Neural cell (in vitro differentiated cells): ENCODE data around the gene WASHC4. TPM values are rescaled to one million over a fixed set of nuclear protein-coding genes. Genes with fewer than 3 reads are reported as not detected.

ENCODE experiments used
- H2AFZ ChIP-seq: fragments of 200-600, 300-800 bp; sonication (generic), shearing (Covaris generic); 2 replicates; pipeline ENCODE4 v1.6.0; 2014; ENCODE audit warnings: low read depth, mild to moderate bottlenecking, antibody characterized with exemption, low read length, moderate library complexity
- H3F3A ChIP-seq: fragments of 200-600 bp; shearing (Covaris generic); 2 replicates; pipeline ENCODE4 v1.6.1; 2016; ENCODE audit warnings: mild to moderate bottlenecking, moderate library complexity, mixed read lengths, antibody characterized with exemption, low read length; ENCODE audit not compliant: insufficient read depth, poor library complexity, severe bottlenecking
- H3K27ac ChIP-seq: fragments of 200-600, 300-800 bp; sonication (generic), shearing (Covaris generic); 2 replicates; pipeline ENCODE4 v1.5.1; 2014; ENCODE audit warnings: mild to moderate bottlenecking, low read length, moderate library complexity
- H3K27me3 ChIP-seq: fragments of 300-800, 200-600 bp; sonication (generic), shearing (Covaris generic); 2 replicates; pipeline ENCODE4 v1.6.0; 2014; ENCODE audit warnings: mild to moderate bottlenecking, low read depth, low read length, moderate library complexity; ENCODE audit not compliant: insufficient read depth
- H3K36me3 ChIP-seq: fragments of 300-800, 200-600 bp; sonication (generic), shearing (Covaris generic); 2 replicates; pipeline ENCODE4 v1.5.1; 2014; ENCODE audit warnings: mild to moderate bottlenecking, antibody characterized with exemption, low read length, moderate library complexity; ENCODE audit not compliant: insufficient read depth
- H3K4me2 ChIP-seq: fragments of 300-800, 200-600 bp; sonication (generic), shearing (Covaris generic); 2 replicates; pipeline ENCODE4 v1.6.0; 2014; ENCODE audit warnings: mild to moderate bottlenecking, low read length
- H3K4me3 ChIP-seq: fragments of 300-800, 200-600 bp; sonication (generic), shearing (Covaris generic); 2 replicates; pipeline ENCODE4 v1.5.1; 2014; ENCODE audit warnings: mild to moderate bottlenecking, low read length, moderate library complexity
- H3K79me2 ChIP-seq: fragments of 200-600 bp; shearing (Covaris generic); replicated peaks from 2 replicates; pipeline ENCODE4 v1.6.0; 2014; ENCODE audit warnings: mild to moderate bottlenecking, low read length, moderate library complexity; ENCODE audit not compliant: insufficient read depth
- H3K9ac ChIP-seq: fragments of 300-800, 200-600 bp; sonication (generic), shearing (Covaris generic); 2 replicates; pipeline ENCODE4 v1.6.1; 2016; ENCODE audit warnings: mild to moderate bottlenecking, low read length, mixed read lengths
- H3K9me2 ChIP-seq: fragments of 200-600 bp; shearing (Covaris generic); 2 replicates; pipeline ENCODE4 v1.6.1; 2016; ENCODE audit warnings: mild to moderate bottlenecking, low read length, mixed read lengths; ENCODE audit not compliant: insufficient read depth
- H3K9me3 ChIP-seq: fragments of 200-600, 300-800 bp; sonication (generic), shearing (Covaris generic); 2 replicates; pipeline ENCODE4 v1.6.1; 2016; ENCODE audit warnings: mild to moderate bottlenecking, mixed run types, low read length, moderate library complexity, mixed read lengths
- H4K20me1 ChIP-seq: fragments of 200-600 bp; shearing (Covaris generic); 2 replicates; pipeline ENCODE4 v1.6.1; 2016; ENCODE audit warnings: mild to moderate bottlenecking, mixed run types; ENCODE audit not compliant: insufficient read depth
- EP300 ChIP-seq: fragments of 450-650 bp; conservative IDR thresholded peaks from 2 replicates; pipeline ENCODE4 v1.6.1; 2014; ENCODE audit warnings: antibody characterized with exemption, mild to moderate bottlenecking, moderate library complexity; ENCODE audit not compliant: poor library complexity, severe bottlenecking
- EZH2 ChIP-seq: fragments of 200-600, 300-800 bp; shearing (Covaris generic), sonication (generic); IDR thresholded peaks from 2 replicates; pipeline ENCODE4 v1.6.1; 2014; ENCODE audit warnings: antibody characterized with exemption, low read length, borderline replicate concordance, mild to moderate bottlenecking; ENCODE audit not compliant: insufficient read depth, poor library complexity, severe bottlenecking
- MXI1 ChIP-seq: fragments of 450-650 bp; conservative IDR thresholded peaks from 2 replicates; pipeline ENCODE4 v1.6.1; 2014; ENCODE audit warnings: antibody characterized with exemption, mild to moderate bottlenecking; ENCODE audit not compliant: poor library complexity, severe bottlenecking
- POLR2AphosphoS5 ChIP-seq: IDR thresholded peaks from 2 replicates; pipeline ENCODE4 v1.6.1; 2012
- RAD21 ChIP-seq: fragments of 450-650 bp; conservative IDR thresholded peaks from 2 replicates; pipeline ENCODE4 v1.6.1; 2014; ENCODE audit warnings: antibody characterized with exemption, mild to moderate bottlenecking, moderate library complexity
- SMC3 ChIP-seq: fragments of 450-650 bp; conservative IDR thresholded peaks from 2 replicates; pipeline ENCODE4 v1.6.1; 2014; ENCODE audit warnings: antibody characterized with exemption, mild to moderate bottlenecking, moderate library complexity; ENCODE audit not compliant: poor library complexity
- TAF1 ChIP-seq: IDR thresholded peaks from 2 replicates; pipeline ENCODE4 v1.6.1; 2012; ENCODE audit warnings: low read depth
- polyA minus RNA-seq: library from RNA; depleted of rRNA, polyadenylated mRNA; stranded (reverse); fragments of >200 nt; gene quantifications from 2 replicates; pipeline ENCODE4 v1.2.3, GENCODE V29; 2014
- polyA plus RNA-seq: library from polyadenylated mRNA; depleted of rRNA; stranded (reverse); fragments of >200 nt; gene quantifications from 2 replicates; pipeline ENCODE4 v1.2.3, GENCODE V29; 2014
- TF ChIP-seq, protein P1 (sequence below): IDR thresholded peaks from 2 replicates; pipeline ENCODE4 v1.6.1; 2012; ENCODE audit warnings: borderline replicate concordance
- TF ChIP-seq, protein P2 (sequence below): fragments of 450-650 bp; IDR thresholded peaks from 2 replicates; pipeline ENCODE4 v1.5.1; 2014; ENCODE audit warnings: antibody characterized with exemption, mild to moderate bottlenecking, moderate library complexity; ENCODE audit not compliant: poor library complexity, severe bottlenecking

WASHC4 gene
- polyA plus RNA-seq (36.9 and 52.6 TPM in 2 replicates), polyA minus RNA-seq (80.3 and 90.4 TPM in 2 replicates)

DNA sequence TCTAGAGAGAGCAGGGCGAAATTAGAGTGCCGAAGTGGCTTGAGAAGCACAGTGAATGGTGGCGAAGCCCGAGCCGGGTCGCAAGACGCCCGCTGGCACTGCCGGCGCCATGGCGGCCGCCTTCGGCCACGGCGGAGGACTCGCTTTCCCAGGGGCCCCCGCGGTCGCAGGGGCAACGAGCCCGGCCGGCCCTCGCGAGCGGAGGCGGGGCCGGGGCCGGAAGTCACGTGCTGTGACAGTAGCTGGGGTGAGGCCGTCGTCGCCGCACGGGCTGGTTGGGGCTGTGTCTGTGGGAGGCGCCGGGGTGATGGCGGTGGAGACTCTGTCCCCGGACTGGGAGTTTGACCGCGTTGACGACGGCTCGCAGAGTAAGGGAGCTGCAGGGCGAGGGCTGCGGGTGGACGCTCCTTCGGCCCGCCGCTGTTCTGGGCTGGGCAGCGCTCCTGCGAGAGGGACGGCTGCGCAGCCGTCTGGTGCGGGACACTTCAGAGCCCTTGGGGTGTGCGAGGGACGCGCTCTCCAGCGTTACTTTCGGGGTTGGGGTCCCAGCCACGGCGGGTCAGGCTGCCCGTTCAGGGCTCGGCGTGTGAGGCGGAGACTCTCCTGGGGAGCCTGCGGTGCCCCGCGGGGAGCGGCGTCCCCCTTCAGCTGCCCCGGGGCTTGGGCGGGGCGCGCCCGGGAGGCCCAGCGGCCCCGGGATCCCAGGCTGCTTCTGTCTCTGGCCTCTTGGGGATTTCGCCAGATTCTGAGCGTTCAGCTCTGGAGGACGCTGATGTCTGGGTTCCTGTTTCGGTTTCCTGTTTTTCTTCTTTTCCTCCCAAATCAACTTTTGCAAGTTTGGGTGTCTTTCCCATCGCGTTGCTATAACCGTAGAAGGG is at the start of gene WASHC4:
WASHC4 (plus strand) TSS at position 238 of the 878 bp plus-strand sequence; CDS start at position 308, 70 bp downstream.
- peak; percentile 53 for TF ChIP-seq TAF1
- TF ChIP-seq, protein P1, sequence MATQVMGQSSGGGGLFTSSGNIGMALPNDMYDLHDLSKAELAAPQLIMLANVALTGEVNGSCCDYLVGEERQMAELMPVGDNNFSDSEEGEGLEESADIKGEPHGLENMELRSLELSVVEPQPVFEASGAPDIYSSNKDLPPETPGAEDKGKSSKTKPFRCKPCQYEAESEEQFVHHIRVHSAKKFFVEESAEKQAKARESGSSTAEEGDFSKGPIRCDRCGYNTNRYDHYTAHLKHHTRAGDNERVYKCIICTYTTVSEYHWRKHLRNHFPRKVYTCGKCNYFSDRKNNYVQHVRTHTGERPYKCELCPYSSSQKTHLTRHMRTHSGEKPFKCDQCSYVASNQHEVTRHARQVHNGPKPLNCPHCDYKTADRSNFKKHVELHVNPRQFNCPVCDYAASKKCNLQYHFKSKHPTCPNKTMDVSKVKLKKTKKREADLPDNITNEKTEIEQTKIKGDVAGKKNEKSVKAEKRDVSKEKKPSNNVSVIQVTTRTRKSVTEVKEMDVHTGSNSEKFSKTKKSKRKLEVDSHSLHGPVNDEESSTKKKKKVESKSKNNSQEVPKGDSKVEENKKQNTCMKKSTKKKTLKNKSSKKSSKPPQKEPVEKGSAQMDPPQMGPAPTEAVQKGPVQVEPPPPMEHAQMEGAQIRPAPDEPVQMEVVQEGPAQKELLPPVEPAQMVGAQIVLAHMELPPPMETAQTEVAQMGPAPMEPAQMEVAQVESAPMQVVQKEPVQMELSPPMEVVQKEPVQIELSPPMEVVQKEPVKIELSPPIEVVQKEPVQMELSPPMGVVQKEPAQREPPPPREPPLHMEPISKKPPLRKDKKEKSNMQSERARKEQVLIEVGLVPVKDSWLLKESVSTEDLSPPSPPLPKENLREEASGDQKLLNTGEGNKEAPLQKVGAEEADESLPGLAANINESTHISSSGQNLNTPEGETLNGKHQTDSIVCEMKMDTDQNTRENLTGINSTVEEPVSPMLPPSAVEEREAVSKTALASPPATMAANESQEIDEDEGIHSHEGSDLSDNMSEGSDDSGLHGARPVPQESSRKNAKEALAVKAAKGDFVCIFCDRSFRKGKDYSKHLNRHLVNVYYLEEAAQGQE: no peak
- TF ChIP-seq POLR2AphosphoS5: peak; percentile 93
- TF ChIP-seq, protein P2, sequence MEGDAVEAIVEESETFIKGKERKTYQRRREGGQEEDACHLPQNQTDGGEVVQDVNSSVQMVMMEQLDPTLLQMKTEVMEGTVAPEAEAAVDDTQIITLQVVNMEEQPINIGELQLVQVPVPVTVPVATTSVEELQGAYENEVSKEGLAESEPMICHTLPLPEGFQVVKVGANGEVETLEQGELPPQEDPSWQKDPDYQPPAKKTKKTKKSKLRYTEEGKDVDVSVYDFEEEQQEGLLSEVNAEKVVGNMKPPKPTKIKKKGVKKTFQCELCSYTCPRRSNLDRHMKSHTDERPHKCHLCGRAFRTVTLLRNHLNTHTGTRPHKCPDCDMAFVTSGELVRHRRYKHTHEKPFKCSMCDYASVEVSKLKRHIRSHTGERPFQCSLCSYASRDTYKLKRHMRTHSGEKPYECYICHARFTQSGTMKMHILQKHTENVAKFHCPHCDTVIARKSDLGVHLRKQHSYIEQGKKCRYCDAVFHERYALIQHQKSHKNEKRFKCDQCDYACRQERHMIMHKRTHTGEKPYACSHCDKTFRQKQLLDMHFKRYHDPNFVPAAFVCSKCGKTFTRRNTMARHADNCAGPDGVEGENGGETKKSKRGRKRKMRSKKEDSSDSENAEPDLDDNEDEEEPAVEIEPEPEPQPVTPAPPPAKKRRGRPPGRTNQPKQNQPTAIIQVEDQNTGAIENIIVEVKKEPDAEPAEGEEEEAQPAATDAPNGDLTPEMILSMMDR: peak; percentile 11
- TF ChIP-seq EZH2: no peak
- TF ChIP-seq MXI1: peak; percentile 83
- peak; percentile 30 for TF ChIP-seq RAD21
- no peak for TF ChIP-seq SMC3
- TF ChIP-seq EP300: no peak
- Histone ChIP-seq H3K36me3 (no peaks in the 10 kb centered on the region), H3F3A (no peaks in the 10 kb centered on the region), H4K20me1 (no peaks in the 10 kb centered on the region), H2AFZ (peak within 1 kb of the TSS; percentile 93), H3K4me3 (peak within 1 kb of the TSS; percentile 95), H3K4me2 (peak within 1 kb of the TSS; percentile 94), H3K27ac (peak within 1 kb of the TSS; percentile 74), H3K27me3 (no peaks in the 10 kb centered on the region), H3K9me2 (no peaks in the 10 kb centered on the region), H3K79me2 (peaks cover 46% of the 10 kb centered on the region), H3K9ac (peak within 1 kb of the TSS; percentile 80), H3K9me3 (no peaks in the 10 kb centered on the region)

- Histone ChIP-seq H3K27ac (no peak overlapping the region), H3K79me2 (no peaks in the 10 kb centered on the region), H3K9me3 (no peaks in the 10 kb centered on the region), H3K9me2 (no peaks in the 10 kb centered on the region), H3F3A (no peaks in the 10 kb centered on the region), H4K20me1 (no peaks in the 10 kb centered on the region), H3K4me2 (no peak overlapping the region), H3K27me3 (no peaks in the 10 kb centered on the region), H3K36me3 (no peaks in the 10 kb centered on the region), H2AFZ (no peak overlapping the region), H3K9ac (no peak overlapping the region), H3K4me3 (no peak overlapping the region)
- TF ChIP-seq MXI1: no peak
- TF ChIP-seq SMC3: no peak
These were observed 46.7 kb upstream of the WASHC4 start for GRCh38 chr12:105060715-105061378.
